DMS114 treated with DMSO at 0.1 percent for 48 hours (cell line): ENCODE data around the gene PDE4D.

Source experiments
- DNase-seq: peaks from one replicate; lab custom pipeline; 2025; ENCODE audit not compliant: unreplicated experiment; lab: John Stamatoyannopoulos, UW

PDE4D gene

DNA sequence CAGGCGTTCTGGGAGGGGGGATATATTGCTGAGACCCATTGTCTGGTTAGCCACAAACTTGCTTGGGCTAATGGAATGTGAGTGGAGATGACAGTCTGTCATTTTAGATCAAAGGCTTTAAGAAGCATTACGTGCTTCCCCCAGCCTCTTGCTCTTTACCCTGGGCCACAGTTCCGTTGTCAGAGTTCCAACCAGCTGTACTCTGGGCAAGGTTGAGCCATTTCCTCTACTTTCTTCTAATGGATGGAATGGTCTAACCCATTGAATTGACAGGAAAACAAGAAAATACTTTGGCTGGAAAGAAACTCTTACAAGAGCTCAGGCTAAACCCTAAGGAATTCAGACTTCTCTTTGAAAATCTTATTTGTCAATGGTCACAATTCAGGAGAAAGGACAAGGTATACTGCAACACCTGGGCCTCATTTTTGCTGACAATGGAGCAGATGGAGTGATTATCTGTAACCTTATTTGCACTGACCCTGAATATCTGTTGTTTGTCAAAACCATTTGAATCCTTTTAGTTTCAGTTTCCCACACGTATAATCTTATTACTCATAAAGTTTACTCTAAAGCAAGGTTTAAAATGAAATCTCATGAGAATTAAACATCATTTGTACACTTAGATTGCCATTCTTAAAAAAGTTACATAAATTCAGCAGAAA is 231.4 kb downstream of the PDE4D start:
- DNase-seq, result peak; percentile 68

DNA sequence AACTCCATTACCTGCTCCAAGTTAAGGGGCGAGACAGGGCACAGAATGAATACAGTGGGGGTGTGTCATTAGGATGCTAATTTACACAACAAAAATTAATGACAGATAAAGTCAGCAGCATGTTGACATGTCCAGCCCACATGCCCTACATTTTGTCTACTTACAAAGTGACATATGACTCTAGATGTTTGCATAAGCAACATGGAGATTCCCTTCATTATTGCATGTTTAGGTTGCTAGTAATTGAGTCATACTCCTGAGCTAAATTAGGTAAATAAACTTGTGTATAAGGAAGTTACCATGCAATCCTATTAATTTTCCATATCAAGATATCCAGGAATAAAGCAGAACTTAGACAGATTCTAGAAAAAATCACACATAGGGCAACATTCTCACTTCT is 232.2 kb downstream of the PDE4D start:
- DNase-seq, result peak; percentile 52

DNA sequence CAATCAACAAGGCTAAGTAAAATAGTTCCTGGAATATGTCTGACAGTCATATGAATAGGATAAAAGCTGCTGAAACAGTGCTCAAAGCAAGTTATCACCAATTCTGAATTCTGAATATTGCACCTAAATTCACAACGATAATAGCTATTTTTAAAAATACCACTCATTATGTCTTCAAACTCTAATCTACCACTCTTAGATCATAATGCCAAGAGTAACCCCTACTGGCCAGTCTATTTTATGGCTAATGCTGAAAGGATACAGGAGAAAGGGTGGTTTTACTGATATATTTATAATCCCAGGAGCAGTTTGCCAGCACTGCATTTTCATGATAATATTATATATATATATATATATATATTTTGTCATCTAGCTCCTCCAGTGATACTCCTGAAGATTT is 232.8 kb downstream of the PDE4D start:
- DNase-seq, result peak; percentile 40

DNA sequence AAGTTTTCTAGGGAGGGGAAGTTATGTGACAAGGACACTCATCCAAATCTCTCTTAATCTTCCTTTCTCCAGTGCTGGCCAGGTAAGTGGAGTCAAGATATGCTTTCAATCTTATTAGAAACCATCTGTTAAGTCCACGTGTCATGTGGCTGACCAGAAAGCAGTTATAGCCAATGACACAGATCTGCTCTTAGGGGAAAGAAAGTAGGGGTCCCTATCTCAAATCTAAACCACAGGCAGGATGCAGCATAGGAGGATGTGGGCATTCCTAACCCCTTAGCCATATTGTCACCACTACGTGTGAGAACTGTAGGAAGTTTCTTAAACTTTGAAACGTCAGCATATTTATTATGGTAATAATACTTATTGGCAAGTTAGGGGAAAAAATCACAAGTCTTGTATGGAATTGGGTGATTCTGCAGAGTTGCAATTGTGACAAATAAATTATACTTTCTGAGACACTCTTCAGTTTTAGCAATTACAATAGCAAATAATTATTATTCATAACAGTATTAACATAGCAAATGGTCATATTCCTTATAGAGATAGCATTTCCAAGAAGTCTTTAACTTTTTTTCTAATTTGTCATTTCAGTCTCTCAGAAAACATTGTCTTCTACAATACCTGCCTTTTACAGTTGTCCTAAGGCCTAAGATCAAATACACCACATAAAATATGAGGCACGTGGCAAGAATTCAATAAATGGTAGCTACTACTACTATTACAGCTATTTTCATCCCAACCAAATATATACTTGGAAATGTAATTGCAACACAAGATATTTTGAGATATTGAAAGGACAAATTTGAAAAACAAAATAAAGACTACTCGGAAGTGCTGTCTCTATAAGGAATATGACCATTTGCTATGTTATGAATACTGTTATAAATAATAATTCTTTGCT is 236.9 kb downstream of the PDE4D start:
- no peak for DNase-seq

DNA sequence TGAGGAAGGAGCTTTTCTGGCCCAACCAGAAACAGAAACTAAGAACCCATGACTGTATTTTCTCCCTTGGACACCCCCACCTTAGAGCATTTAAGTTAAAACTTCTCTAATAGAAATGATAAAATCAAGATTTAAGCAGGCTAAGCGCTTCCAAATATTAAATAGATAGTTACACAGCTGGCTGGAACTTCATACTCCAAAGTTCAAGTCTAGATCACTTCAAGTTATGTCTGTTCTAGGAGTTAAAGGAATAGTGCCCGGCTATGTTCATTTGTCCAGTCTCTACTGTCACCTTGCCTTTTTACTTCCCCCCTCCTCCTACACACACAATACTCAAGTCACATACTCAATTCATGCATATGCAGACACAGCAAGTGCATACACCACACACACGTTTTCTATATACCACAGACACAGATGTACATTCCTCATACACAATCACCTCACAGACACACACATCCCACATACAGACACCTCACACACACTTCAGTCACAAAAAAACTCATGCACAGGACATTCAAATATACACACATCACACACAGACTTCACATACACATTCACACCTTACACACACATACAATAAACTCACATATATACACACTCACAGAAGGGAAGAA is 237.7 kb downstream of the PDE4D start:
- no peak for DNase-seq

DNA sequence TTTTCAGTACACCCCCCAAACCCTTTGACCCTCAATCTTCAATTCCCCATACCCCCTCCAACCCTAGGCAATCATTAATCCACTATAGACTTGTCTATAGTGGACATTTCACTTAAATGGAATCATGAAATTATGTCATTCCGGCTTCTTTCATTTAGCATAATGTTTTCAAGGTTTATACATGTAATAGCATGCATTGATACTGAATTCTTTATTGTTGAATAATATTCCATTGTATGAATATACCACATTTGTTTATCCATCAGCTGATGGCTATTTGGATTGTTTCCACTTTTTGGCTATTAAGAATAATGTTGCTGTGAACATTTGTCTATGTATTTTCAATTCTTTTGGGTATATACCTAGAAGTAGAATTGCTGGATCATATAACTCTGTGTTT is 238.8 kb downstream of the PDE4D start:
- no peak for DNase-seq

DNA sequence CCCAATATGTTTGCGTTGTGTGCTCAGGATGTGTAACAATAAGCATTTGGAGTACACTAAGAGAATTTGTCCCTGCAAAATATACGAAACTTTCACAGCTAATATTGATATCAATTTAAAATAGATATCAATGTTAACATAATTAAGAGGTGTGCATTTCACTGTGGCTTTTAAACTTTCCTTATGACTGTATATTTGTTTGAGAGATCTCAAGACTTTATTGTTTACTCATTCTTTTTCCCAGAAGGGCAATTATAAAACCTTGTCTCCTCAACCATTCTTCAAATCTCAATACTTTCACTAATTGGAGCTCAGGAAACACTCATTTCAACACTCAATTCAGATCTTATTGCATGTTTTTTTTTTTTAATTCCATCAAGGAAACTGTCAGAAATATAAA is 241.1 kb downstream of the PDE4D start:
- DNase-seq, result no peak

DNA sequence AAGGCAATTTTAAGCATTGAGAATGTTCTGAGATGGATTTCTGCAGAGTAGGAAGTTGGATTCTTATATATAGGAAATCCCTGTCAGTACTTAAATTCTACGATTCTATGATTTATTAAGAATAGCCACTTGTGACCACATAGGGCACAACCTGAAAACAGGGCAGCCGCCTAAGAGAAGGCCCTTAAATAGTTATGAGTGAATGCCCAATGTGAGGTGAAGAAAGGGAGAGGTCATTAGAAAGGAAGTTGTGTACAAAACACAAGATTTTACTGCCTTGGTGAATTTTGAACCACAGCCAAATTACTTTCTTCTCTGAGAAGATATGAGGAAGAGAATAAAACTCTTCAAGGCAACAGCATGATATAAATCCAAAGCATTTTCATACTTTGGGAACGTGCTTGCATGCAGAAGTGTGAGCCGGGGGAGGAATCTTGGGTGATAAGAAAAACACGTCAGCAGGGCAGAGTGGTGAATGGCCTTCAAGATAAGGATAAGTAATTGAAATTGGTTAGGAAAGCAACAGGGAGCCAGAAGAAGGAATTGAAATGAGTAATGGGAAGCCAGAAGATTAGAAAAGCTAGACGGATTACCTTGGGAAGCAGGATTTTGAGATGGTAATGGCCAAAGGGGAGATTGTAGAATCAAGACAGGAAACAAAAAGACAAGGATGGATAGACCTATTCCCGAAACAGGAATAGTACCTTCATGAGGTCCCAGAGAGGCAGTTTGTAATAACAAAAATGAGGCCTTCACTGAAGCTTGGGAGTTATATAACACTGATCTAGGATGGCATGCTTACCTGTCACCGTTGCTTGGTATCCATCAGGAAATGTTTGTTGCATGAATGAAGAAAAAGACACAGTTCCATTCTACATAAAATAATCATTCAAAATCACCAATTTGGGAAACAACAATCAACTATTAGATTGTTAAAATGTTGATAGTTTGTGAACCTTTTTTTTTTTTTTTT is 244.3 kb downstream of the PDE4D start:
- DNase-seq, result peak; percentile 50

DNA sequence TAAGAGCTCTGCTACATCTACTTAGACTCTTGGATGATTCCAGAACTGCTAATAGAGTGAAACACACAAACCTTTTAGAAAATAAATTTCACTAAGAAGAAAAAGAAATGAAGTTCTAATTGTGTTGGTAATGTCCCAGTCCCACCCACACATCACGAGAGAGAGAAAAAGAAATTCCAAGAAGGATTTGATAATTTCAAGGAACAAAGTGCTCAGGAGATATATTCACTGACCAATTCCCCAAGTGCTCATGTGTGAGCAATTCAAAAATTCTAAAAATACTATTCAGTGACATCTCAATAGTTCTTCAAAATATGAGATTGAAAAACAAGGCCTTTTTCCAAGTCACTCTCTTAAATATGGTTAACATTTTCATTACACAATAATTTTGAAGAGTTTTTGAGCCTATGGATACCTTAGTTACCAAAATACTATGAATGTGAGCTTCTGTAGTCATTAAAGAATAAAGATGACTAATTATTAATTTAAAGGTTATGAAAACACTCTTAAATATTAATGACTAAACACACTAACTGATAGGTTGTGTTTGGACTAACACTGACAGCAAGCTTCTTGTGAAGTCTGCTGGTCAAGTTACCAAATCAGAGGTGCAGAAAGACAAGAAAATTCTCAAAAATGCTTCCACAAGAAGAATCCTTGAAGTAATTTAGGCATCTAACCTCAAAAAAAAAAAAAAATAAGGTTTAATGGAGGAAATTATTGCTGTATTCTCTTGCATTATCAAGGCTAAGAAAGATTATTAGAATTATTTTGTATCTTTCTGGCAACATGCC is 245.3 kb downstream of the PDE4D start:
- DNase-seq, result no peak

DNA sequence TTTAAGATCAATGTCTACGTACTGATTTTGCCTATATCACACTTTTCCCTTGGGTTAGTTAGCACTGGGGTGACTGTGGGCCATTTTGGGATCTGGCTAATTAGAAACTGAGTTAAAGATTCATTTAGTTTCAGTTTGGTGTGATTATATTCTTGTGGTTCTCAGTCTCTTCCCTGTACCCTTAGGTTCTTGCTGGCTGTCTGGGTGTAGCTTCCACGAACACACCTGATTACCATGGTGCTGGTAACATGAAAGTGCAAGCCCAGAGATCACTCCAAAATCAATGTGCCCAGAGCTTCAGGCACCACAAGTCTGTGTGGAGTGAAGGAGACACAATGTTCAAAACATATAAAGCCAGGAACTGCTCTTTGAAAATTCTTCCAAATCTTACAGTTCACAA is 248.1 kb downstream of the PDE4D start:
- no peak for DNase-seq

DNA sequence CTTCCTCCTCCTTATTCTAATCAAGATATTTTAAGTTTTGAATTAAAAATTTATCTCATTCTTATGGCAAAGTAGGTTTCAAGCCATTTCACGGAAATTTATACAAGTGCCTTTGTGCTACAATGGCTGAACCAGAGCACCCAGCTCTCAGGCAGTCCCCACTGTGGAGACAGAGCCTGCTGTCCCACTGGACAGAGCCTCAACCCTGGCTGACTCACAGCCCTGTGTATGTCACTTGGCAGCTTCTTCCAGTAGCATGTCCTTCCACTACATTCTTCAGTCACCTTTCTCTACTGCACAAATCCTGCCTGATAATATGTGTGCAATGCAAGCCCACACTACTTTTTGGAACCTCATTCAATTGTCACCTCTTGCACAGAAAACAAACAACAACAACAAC is 253.1 kb downstream of the PDE4D start:
- DNase-seq, result no peak

DNA sequence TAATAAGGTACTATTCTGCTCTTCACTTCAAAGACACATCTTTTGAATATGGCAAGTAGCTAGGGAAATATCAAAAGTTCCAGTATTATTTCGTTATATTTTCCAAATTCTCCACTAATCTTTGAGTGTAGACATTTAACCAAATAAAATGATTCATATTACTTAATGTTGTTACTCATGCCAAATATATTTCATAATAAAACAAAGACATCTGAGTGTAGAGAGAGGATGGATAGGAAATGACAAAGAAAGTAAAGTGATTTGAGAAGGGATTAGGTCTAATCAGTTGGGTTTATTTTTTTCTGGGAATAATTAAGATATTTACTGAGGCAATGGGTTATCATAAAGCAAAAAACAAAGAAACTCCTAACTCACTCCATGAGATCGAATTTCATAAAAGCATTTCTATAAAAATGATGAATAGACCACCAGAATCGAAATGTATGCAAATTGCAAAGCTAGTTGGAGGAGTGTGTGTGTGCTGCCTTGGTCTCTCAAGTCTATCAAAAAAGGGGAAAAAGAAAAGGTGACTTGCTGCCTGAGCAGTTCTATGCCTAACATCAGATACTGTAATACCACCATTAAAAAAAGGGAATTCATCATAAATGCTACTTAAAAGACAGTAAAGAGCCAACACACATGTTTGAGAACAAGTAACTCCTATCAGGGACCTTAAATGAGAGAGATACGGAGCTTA is 255.5 kb downstream of the PDE4D start:
- DNase-seq, result no peak

DNA sequence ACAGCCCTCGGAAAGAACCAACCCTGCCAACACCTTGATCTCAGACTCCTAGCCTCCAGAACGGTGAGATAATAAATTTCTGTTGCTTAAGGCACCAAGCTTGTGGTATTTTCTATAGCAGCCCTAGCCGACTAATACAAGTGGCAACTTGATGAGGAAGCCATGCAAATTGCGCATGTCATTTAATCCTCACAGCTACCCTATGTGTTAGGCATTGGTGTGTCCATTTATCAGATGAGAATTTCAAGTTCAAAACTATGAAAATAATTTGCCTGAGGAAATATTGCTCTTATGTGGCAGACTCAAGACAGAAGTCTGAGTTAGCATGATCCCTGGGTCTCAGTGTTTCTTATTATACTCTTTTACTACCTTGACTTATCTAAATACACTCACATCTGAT is 264.0 kb downstream of the PDE4D start:
- DNase-seq, result no peak

DNA sequence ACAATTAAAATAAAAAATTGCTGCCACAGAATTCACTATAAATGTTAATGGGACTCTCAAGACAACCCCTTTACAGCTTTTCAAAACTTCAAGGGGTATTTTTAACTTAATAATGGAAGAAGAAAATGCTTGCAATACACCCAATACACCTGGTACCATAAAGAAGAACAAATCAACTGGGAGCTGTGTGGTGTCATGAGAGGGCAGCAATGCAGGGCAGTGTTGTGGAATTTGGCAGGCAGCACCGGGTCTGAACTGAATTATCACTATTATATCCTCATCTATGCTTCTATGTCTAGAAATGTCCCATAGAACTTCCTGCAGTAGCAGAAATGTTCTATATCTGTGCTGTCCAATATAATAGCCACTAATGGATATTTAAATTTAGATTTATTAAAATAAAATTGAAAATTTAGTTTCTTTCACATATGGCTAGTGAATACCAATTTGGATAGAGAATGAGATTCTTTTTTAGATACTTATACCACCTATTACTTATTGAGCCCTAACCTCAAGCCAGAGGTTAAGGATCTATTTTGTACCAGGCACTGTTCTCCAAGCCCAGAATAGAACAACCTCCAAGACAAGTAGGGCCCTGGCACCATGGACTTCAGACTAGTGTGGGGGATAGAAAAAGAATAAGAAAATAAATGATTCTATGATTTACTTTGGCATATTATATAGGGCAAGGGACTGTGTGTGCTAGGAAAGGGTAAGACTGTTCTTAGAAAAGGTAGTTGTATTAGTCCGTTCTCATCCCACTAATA is 265.3 kb downstream of the PDE4D start:
- no peak for DNase-seq

DNA sequence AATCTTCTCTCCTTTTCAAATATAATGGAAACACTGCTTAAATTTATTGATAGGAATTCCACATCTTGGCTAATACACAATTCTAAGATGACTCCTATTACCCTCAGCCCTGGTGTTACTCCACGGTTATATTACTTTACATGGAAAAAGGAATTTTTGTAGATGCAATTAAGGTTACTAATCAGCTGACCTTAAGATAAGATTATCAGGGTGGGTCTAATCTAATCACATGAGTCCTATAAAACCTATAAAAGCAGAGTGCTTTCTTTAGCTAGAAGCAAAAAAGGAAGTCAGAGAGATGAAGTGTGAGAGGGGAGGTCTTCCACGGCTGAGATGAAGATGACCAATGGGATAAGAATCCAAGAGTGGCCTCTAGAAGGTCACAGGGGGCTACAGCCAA is 268.6 kb downstream of the PDE4D start:
- no peak for DNase-seq

DNA sequence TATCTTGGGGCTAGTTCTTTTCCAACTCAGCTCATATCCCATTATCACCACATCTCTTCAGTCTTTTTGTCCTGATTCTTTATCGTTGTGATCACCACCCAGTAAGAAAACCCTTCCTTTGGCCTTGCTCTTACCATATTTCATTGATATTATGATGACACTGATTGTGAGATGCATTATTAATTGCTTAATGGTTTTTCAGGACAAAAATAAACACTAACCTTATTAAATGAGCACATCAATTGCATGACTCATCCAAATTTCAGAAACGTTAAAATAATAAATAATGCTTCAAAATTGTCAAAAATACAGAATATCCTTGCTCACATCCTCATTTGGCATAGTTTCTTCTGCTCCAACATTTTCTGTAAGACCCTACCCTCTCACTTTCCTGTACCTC is 270.7 kb downstream of the PDE4D start:
- DNase-seq, result no peak

DNA sequence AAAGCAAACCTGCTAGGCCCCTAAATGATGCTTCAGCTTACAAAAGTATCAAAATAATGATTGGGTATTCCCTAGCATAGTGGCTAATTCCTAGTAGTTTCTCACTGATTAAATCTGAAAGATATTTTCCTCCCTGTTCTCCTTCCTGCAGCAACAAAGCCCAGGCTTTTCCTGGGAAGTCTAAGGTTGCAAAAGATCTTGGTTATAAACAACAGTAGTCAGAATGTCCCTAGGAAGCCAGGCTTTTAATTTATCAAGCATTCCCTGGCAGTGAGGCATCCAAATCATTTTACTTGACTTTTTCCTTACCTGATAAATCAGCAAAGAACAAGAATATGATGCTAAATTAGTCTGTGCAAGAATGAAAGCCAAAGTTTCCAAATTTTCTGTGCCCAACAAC is 272.0 kb downstream of the PDE4D start:
- DNase-seq, result no peak

DNA sequence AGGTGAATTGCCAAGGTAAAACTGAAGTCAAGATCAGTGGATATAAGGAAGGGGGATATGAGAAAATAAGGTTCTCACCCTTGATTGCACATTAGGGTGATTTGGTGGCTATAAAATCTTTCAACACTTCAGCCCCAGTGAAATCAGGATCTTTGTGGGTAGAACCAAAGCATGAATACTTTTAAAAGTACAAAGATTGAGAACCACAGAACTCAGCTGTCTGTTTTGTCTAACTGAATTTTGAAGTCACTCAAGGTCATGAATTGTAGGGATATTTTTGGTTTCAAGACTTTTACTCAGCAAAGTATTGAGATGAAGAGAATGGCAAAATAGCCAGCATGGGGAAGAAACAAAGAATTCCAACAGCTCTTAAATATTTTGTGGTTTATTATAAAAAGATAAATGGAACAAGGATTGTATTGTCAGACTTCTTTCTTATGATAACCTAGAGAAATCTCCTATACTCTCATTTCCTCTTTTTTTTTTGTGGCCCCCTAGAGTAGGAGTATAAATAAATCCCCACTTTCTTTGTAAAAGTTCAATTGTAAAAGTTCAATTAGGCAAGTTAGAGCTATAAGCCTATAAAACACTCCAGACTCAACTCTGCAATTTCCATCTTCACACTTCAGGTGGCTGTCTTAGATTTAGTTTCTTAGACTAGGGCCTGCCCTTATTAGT is 272.9 kb downstream of the PDE4D start:
- DNase-seq, result no peak
